ENCODE data around the gene ASCC1. TPM values are rescaled to one million over a fixed set of nuclear protein-coding genes. Genes with fewer than 3 reads are reported as not detected.
"Not testable (repeated sequence)": the region's sequence is repeated elsewhere in the genome, so short reads cannot be mapped to it uniquely, and the experiment has no call there.

The ASCC1 gene
- total and polyA plus RNA-seq, 8 donors = 5.4 to 26.0 (median 16.0) TPM

GRCh38 chr10:72253578-72253977 lies 37.5 kb upstream of the ASCC1 start:
- no peak for ATAC-seq
- H3K4me1 ChIP-seq = peaks cover 41 to 48% (median 44%) of the 10 kb centered on the region in 3 donors

DNA sequence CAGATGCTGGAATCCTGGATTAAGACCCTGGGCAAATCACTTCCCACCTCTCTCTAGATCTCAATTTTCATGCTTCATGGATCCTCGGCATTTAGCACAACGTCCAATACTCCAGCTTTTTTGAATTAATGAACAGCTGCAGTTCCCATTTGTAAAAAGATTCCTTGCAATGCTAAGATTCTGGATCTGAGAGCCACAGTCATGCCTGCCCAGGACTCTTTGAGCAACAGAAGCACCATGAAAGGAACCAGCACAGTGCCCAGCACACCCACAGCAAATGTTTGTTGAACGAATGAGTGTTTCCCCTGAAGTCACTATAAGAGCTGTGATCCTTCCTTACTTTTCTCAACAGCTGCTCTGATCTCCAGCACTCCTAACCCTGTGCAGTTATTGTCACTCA lies 36.9 kb upstream of the ASCC1 start:
- no peak for TF ChIP-seq CTCF (IDR thresholded peaks at IDR 0.05)
- DNase-seq (no peak), ATAC-seq (no peak), FAIRE-seq (no peak)
- Histone ChIP-seq H3K27ac (no peak overlapping the region), H3K27me3 (no peaks in the 10 kb centered on the region), H3K4me3 (no peak overlapping the region), H3K36me3 (no peaks in the 10 kb centered on the region), H3K9me3 (no peaks in the 10 kb centered on the region), H3K4me1 (peaks cover 47 to 54% (median 50%) of the 10 kb centered on the region in 3 donors)
- WGBS, 2 donors = 92 to 94% methylated on average over 3 of the region's 3 CpGs
- intact Hi-C loops (cut with DNase I) = no loop called here

More at GRCh38 chr10:72253578-72253977, 37.5 kb upstream of the ASCC1 start:
- 80 to 82% methylated on average over 7 of the region's 7 CpGs for WGBS, 2 donors
- Histone ChIP-seq H3K4me3 (no peak overlapping the region), H3K9me3 (no peaks in the 10 kb centered on the region), H3K27ac (peak overlapping the region in 1 of 4 donors; percentile 91), H3K36me3 (no peaks in the 10 kb centered on the region), H3K27me3 (no peaks in the 10 kb centered on the region)
- no peak for TF ChIP-seq CTCF (IDR thresholded peaks at IDR 0.05)
- FAIRE-seq = no peak
- intact Hi-C loops (cut with DNase I) = no loop called here
- no peak for DNase-seq

DNA sequence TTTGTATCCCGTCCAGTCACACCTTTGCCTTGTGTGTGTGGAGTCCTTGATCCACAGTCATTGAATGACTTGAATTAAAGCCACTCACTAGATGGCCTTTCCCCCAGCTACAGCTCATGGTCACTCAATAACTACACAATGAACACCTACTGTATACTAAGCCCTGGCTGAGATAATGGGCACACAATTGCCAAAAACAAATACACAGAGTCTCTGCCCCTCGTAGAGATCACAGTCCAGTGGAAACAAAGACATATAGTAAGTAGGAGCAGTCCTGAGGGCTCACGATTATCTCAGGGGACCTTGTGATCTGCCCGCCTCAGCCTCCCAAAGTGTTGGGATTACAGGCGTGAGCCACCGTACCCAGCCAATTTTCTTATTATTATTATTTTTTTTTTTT lies 35.6 kb upstream of the ASCC1 start:
- no peak overlapping the region for H3K4me3 ChIP-seq
- peaks cover 55 to 64% (median 57%) of the 10 kb centered on the region in 3 donors for H3K4me1 ChIP-seq
- no peaks in the 10 kb centered on the region for H3K36me3 ChIP-seq
- no peak for TF ChIP-seq CTCF (IDR thresholded peaks at IDR 0.05)
- no peak for ATAC-seq
- no peak for DNase-seq
- no peaks in the 10 kb centered on the region for H3K27me3 ChIP-seq
- FAIRE-seq = no peak
- 88 to 89% methylated on average over 6 of the region's 6 CpGs for WGBS, 2 donors
- intact Hi-C loops (cut with DNase I) = no loop called here
- H3K9me3 ChIP-seq = no peaks in the 10 kb centered on the region
- H3K27ac ChIP-seq = no peak overlapping the region

DNA sequence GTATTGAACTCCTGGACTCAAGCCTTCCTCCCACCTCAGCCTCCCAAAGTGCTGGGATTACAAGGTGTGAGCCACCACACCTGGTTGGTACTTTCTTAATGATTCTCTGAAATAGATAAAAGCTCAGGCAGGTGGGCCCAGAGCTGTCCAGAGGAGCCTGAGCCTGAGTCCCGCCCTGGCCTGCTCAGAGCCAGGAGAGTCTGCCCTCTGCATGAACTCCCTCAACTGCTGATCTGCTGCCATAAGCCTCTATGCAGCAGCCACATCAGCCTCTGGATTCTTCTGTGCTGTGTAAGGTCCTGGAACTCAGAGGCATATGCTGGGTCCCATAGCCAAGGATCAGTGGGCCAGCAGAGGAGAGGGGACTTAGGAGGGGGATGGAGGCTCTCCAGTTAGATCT lies 34.6 kb upstream of the ASCC1 start:
- ATAC-seq = peak in 1 of 4 donors; percentile 14
- Histone ChIP-seq H3K27ac (no peak overlapping the region), H3K9me3 (no peaks in the 10 kb centered on the region), H3K27me3 (no peaks in the 10 kb centered on the region), H3K4me1 (peaks cover 47 to 63% (median 56%) of the 10 kb centered on the region in 3 donors), H3K36me3 (no peaks in the 10 kb centered on the region), H3K4me3 (no peak overlapping the region)
- 91 to 100% methylated on average over 1 of the region's 1 CpG for WGBS, 2 donors
- peak in 1 of 6 donors; percentile 33 for DNase-seq
- intact Hi-C loops (cut with DNase I) = no loop called here
- FAIRE-seq = no peak
- TF ChIP-seq CTCF (IDR thresholded peaks at IDR 0.05) = no peak

DNA sequence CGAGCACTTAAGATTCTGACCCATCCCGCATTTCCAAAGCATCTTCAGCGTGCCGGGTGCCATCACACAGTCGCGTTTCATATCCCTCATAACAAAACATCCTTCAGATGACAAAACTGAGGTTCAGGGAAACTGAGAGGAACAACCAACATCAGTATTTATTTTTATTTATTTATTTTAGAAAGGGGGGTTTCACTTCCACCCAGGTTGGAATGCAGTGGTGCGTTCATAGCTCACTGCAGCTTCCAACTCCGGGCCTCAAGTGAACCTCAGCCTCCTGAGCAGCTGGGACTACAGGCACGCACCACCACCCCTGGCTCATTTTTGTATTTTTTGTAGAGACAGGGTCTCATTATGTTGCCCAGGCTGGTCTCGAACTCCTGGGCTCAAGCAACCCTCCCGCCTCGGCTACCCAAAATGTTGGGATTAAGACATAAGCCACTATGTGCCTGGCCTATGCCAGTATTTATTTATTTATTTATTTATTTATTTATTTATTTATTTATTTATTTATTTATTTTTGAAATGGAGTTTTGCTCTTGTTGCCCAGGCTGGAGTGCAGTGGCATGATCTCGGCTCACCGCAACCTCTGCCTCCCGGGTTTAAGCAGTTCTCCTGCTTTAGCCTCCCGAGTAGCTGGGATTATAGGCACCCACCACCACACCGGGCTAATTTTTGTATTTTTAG lies 33.2 kb upstream of the ASCC1 start:
- Histone ChIP-seq H3K27ac (peak overlapping the region; percentile 84 to 92 (median 90)), H3K4me1 (peaks cover 44 to 60% (median 56%) of the 10 kb centered on the region in 3 donors), H3K4me3 (peak overlapping the region in 1 of 4 donors; percentile 24)
- DNase-seq = peak in 1 of 6 donors; percentile 14
- FAIRE-seq; H3K27me3 ChIP-seq; H3K9me3 ChIP-seq; intact Hi-C loops (cut with DNase I); ATAC-seq; H3K36me3 ChIP-seq: not testable (repeated sequence)
- WGBS, 2 donors = 90% methylated on average over 17 of the region's 17 CpGs

All from pancreas (tissue), 10 donors.